D721Med (cell line): Measurements from ENCODE around the gene CPE.
"Not testable (repeated sequence)": the region's sequence is repeated elsewhere in the genome, so short reads cannot be mapped to it uniquely, and the experiment has no call there.

Experiments used
- DNase-seq: peaks from one replicate; pipeline ENCODE4 v3.0.0; 2011; ENCODE audit warnings: low spot score; ENCODE audit not compliant: insufficient read length
- FAIRE-seq: peaks from 2 replicates; lab custom pipeline; 2011; peaks lifted over from hg19 to GRCh38; lab: Jason Lieb, UNC
- CTCF ChIP-seq: IDR thresholded peaks from 2 replicates; pipeline ENCODE4 v1.5.1; 2012; ENCODE audit warnings: mild to moderate bottlenecking, control low read depth; ENCODE audit not compliant: insufficient read depth; ENCODE audit errors: missing control alignments

CPE gene

GRCh38 chr4:165478260-165478659 lies 99.5 kb downstream of the CPE start:
- no peak for FAIRE-seq
- no peak for TF ChIP-seq CTCF
- DNase-seq = no peak

- FAIRE-seq (no peak), DNase-seq (no peak)
- TF ChIP-seq CTCF = no peak
Measured at GRCh38 chr4:165481053-165481835, 102.4 kb downstream of the CPE start.

- no peak for TF ChIP-seq CTCF
- FAIRE-seq (no peak), DNase-seq (no peak)
Measured at GRCh38 chr4:165489786-165490185, 111.0 kb downstream of the CPE start.

GRCh38 chr4:165492583-165492982 lies 113.8 kb downstream of the CPE start:
- not testable (repeated sequence) for FAIRE-seq, DNase-seq

- peak; percentile 76 for TF ChIP-seq CTCF
- FAIRE-seq (no peak), DNase-seq (no peak)
Measured at GRCh38 chr4:165493359-165493758, 114.6 kb downstream of the CPE start.

- FAIRE-seq (no peak), DNase-seq (no peak)
- no peak for TF ChIP-seq CTCF
Measured at GRCh38 chr4:165502916-165503907, 124.4 kb downstream of the CPE start.

- no peak for DNase-seq
- no peak for TF ChIP-seq CTCF
- no peak for FAIRE-seq
Measured at GRCh38 chr4:165504184-165504583, 125.4 kb downstream of the CPE start.
